GM21423 (cell line): Measurements from ENCODE around the gene RXRA.

Experiments
- ATAC-seq: cut with Tn5 transposase; IDR thresholded peaks from one replicate; pipeline ENCODE4 v1.9.1; 2021; ENCODE audit warnings: mild to moderate bottlenecking, moderate library complexity; ENCODE audit not compliant: unreplicated experiment

Gene RXRA

GRCh38 chr9:134441227-134442084, 115.2 kb downstream of the RXRA start:
- ATAC-seq: no peak

- no peak for ATAC-seq
Observed at GRCh38 chr9:134442085-134442474, 115.8 kb downstream of the RXRA start.

DNA sequence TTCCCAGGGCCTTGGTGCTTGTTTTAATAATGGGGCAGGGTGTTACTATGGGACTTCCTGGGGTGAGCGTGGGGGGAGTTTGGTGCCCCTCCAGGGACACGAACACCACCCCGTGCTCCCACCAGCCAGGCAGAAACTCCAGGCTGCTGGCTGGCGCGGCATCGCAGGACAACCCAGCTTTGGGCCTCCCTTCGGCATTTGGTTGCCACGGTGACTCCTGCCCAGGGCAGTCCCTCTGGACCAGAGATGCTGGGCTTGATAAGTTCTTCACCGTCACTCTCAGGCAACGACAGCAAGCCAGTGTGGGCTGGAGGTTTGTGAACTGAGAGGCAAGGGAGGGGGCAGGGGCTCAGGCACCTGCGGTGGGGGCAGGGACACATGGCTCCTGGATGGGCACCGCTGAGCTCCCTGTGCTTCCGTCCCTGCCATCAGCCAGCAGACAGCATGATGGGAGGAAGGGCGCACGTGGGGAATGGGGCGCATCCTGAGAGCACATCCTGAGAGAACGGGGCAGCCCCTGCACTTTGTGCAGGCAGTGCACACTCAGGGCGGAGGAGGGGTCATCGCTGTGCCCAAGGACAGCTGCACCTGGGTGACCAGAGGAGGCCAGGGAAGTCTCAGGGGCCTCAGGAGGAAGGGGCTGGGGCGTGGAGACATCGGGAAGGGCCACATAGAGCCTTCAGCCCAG, 116.4 kb downstream of the RXRA start:
- no peak for ATAC-seq

GRCh38 chr9:134443174-134444037, 117.2 kb downstream of the RXRA start:
- peak; percentile 84 for ATAC-seq

GRCh38 chr9:134444038-134444315, 117.7 kb downstream of the RXRA start:
- ATAC-seq: no peak

DNA sequence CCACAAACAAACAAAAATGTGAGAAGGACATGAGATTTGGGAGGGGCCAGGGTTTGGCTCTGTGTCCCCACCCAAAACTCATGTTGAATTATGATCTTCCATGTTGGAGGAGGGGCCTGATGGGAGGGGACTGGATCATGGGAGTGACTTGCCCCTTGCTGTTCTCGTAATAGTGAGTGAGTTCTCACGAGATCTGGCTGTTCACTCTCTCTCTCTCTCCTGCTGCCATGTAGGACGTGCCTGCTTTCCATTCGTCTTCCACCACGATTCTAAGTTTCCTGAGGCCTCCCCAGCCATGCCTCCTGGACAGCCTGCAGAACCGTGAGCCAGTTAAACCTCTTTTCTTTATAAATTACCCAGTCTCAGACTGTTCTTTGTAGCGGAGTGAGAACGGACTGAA, 118.7 kb downstream of the RXRA start:
- no peak for ATAC-seq

- peak; percentile 92 for ATAC-seq
Observed at GRCh38 chr9:134449180-134449916, 123.1 kb downstream of the RXRA start.

- no peak for ATAC-seq
Observed at GRCh38 chr9:134451700-134452458, 125.6 kb downstream of the RXRA start.

- no peak for ATAC-seq
Observed at GRCh38 chr9:134452728-134453127, 126.5 kb downstream of the RXRA start.

DNA sequence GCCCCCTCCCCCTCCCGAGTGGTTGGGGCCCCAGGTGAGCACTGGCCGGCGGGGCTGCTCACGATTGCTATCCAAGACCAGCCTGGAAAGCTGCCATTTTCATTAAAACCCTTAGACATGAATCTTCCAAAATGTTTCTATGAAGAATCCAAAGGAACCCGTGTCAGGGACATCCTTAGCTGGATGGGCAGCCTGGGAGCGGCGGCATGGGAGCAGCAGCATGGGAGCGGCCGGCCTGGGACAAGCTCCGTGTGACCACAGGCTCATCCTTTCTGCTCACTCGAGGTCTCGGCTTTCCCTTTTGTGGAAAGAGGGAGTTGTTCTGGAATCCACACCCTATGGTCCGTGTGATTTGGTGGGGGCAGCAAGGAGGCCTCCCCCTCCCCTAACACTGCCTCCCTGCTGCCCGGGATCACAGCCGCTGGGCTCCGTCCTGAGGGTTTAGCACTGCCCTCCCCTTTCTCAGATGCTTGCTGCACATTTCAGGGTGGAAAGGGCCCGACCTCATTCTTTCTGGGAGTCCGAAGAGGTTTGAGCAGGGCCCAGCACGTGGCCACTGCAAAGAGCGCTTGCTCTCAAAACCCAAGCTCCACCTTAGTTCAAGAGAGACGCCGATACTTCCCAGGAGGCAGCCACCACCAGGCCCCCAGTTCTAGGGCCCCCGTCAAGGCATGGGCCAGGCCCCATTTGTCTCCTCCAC, 127.7 kb downstream of the RXRA start:
- ATAC-seq: no peak

- no peak for ATAC-seq
Observed at GRCh38 chr9:134454476-134454857, 128.2 kb downstream of the RXRA start.

GRCh38 chr9:134455021-134455471, 128.8 kb downstream of the RXRA start:
- ATAC-seq: no peak

GRCh38 chr9:134455537-134455933, 129.3 kb downstream of the RXRA start:
- no peak for ATAC-seq

DNA sequence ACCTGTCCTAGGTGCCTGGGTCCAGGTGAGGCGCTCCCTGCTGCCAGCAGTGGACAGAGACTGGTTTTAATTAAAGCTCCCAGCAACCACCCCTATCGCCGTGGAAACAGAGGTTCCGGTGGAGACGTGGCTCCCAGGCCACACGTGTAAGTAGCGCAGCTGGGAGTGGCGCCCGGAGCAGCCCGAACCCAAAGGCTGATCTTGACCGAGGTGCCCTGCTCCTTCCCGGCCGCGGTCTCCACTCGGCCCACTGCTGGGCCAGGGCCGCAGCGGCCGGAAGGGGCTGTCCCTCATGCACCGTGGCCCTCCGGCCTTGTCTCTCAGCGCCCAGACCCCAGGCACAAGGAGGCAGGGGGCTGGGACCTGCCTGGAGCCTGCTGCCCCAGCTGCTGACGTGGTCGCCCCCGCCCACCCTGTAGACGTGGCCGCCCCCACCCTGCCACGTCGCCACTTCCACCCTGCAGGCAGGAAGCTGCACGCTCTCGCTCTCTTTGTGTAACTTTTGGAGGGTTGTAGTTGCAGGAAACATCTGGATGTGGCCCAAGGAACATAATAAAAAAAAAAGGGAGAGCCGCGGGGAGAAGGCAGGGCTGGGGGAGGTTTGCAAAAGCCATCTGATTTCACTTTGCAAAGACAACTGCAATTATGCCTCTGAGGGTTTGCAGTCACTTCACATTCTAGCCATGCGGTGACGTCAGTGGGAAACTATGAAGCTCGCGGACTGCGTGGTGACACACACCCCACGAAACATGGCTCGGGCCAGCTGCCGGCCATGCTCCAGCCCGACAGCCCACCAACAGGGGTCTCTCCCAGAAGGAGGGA, 129.9 kb downstream of the RXRA start:
- ATAC-seq: no peak

GRCh38 chr9:134456756-134457305, 130.6 kb downstream of the RXRA start:
- no peak for ATAC-seq

GRCh38 chr9:134457321-134458206, 131.3 kb downstream of the RXRA start:
- no peak for ATAC-seq
